Fibroblast of the aortic adventitia (primary cell): ENCODE results near the gene PSD2. TPM values are rescaled to one million over a fixed set of nuclear protein-coding genes. Genes with fewer than 3 reads are reported as not detected.

Source experiments
- DNase-seq: peaks from one replicate; pipeline ENCODE4 v3.0.0-alpha.2; 2010; ENCODE audit warnings: low read depth
- H3K4me3 ChIP-seq: 2 replicates; pipeline ENCODE4 v1.5.1; 2011; ENCODE audit warnings: low read depth, mild to moderate bottlenecking, control low read depth, low read length, moderate library complexity
- total RNA-seq: library from RNA; depleted of rRNA; stranded (reverse); fragments of >200 nt; gene quantifications from 2 replicates; pipeline ENCODE4 v1.2.3, GENCODE V29; 2012; ENCODE audit warnings: low replicate concordance
- TF ChIP-seq, protein P1 (sequence below): IDR thresholded peaks from 2 replicates; pipeline ENCODE4 v1.5.1; 2011; ENCODE audit warnings: mild to moderate bottlenecking, low read length, control low read depth, inconsistent platforms; ENCODE audit not compliant: insufficient read depth

Gene PSD2
- total RNA-seq: 0.08 TPM in 1 of 2 replicates, not detected in the other

- peak within 1 kb of the TSS; percentile 35 for H3K4me3 ChIP-seq
- no peak for DNase-seq
- TF ChIP-seq, protein P1, sequence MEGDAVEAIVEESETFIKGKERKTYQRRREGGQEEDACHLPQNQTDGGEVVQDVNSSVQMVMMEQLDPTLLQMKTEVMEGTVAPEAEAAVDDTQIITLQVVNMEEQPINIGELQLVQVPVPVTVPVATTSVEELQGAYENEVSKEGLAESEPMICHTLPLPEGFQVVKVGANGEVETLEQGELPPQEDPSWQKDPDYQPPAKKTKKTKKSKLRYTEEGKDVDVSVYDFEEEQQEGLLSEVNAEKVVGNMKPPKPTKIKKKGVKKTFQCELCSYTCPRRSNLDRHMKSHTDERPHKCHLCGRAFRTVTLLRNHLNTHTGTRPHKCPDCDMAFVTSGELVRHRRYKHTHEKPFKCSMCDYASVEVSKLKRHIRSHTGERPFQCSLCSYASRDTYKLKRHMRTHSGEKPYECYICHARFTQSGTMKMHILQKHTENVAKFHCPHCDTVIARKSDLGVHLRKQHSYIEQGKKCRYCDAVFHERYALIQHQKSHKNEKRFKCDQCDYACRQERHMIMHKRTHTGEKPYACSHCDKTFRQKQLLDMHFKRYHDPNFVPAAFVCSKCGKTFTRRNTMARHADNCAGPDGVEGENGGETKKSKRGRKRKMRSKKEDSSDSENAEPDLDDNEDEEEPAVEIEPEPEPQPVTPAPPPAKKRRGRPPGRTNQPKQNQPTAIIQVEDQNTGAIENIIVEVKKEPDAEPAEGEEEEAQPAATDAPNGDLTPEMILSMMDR: no peak
These were observed at the start of gene PSD2 for GRCh38 chr5:139795074-139796001. Gene PSD2 (plus strand): TSS chr5:139795808. CDS start chr5:139809441, 13,633 bp downstream.

- H3K4me3 ChIP-seq: no peak overlapping the region
- peak; percentile 14 for DNase-seq
- TF ChIP-seq, protein P1: no peak
These were observed 48.7 kb upstream of the PSD2 start for GRCh38 chr5:139746691-139747582.

- peak overlapping the region; percentile 33 for H3K4me3 ChIP-seq
- TF ChIP-seq, protein P1: no peak
- DNase-seq: peak; percentile 38
These were observed 47.8 kb upstream of the PSD2 start for GRCh38 chr5:139747583-139748504.

GRCh38 chr5:139748505-139748826 lies 47.1 kb upstream of the PSD2 start:
- TF ChIP-seq, protein P1: no peak
- no peak for DNase-seq
- H3K4me3 ChIP-seq: no peak overlapping the region

DNA sequence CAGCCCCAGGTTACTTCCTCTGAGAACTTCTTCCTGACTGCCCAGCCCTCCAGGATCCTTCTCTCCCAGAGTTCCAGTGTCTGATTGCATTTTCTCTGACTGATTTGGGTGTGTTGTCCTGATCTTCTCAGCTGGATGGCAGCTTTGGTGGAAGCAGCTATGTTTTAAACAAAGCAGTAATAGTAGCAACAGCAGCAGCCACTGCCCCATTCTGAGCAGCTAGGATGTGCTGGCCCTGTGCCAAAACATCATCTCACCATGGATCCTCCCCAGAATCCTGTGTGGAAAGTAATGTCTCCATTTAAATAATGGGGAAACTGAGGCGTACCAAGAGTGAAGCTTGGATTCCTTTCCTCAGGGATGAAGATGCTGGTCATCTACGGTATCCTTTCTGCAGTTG lies 46.4 kb upstream of the PSD2 start:
- H3K4me3 ChIP-seq: no peak overlapping the region
- TF ChIP-seq, protein P1: no peak
- DNase-seq: peak; percentile 28

DNA sequence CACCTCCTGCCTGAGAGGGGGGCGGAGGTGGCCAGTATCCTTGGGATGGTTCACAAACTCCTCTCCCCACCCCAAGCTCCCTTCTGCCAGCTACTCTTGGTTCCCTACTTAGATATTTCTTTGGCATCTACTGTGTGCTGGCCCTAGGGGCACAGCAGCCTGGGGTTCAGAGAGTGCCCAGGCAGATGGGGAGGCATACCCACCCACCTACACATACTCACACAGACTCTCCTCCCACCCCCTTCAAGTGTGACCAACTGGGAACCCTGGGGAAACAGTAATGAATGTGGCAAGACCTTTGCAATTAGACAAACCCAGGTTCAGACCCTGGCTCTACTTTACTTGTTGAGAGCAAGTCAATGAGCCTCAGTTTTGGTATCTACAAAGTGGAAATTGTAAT lies 44.4 kb upstream of the PSD2 start:
- TF ChIP-seq, protein P1: no peak
- no peak for DNase-seq
- H3K4me3 ChIP-seq: no peak overlapping the region
